GM20431 (cell line): ENCODE data around the gene LHFPL5.

Source experiments
- in situ Hi-C: fragments of 300-500 bp; cut with MseI, MboI; formaldehyde crosslinking; loops from one replicate; pipeline ENCODE4 v1.15.0; 2020; ENCODE audit warnings: low sequenced_read_pairs; ENCODE audit not compliant: unreplicated experiment

The LHFPL5 gene

DNA sequence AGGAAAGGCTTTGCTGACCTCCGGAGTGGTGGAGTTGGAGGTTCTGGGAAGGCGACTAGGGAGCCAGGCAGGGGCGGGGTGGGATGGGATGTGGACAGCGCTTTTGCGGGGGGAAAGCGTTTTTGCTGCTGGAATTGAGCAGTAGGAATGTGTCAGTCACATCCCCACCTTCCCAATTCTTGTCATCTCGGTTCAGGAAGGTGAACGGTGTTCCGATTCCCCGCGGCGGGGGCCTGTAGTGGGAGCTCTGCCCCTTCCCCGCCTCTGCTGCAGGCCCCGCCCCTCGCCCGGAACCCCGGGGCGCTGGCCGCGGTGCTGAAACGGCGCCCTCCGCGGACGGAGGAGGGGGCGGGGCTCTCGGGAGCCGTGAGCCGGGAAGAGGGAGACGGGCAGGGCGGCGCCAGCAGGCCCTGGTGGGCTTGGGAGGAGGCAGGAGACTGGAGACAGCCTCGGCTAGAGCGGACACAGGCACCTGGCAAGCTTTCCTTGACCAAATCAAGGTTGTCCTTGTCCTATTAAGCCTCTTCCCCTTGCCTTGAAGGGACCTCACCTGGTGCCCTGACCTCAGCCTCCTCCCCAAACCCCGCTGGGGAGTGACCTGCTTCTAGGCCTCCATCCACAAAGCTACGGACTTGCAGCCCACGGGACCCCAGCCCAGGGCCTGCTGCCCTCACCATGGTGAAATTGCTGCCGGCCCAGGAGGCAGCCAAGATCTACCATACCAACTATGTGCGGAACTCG, at the start of gene LHFPL5:
LHFPL5 (plus strand) TSS at position 357 of the 741 bp plus-strand sequence; CDS start at position 676, 319 bp downstream.
- in situ Hi-C loops: no loop called here

DNA sequence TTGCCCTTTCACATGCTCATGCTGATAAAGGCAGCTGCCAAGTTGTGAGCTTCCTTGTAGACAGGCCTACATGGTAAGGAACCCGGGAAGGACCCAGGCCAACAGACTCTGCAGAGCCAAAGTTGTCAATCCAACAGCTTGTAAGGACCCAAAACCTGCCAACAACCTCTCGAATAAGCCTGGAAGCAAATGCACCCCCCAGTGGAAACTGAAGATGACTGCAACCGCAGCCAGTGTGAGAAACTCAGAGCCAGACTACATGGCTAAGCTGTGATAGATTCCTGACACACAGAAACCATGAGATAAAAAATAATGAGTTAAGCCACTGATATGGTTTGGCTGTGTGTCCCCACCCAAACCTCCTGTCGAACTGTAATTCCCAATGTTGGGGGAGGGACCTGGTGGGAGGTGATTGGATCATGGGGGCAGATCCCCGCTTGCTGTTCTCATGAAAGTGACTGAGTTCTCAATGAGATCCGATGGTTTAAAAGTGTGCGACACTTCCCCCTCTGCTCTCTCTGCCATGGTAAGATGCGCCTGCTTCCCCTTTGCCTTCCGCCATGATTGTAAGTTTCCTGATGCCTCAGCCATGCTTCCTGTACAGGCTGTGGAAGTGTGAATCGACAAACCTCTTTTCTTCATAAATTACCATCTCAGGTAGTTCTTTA, 47.6 kb upstream of the LHFPL5 start:
- in situ Hi-C loops: no loop called here

DNA sequence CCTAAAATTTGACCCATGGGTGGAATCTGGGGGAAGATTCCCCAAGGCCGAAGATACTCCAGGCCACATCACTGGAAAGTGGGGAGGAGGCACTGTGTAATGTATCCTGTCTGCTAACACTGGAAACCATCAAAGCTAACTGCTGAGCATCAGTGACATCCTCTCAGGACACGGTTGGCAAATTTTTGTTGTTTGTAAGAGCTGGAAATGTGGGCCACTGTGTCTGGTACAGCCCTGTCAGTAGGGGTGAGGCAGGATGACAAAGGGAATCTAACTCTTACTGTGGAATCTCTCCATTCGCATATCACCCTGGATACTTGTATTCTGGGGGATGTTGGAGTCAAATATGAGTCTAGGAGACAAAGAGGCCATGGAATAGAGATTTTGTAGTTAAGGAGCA, 45.7 kb upstream of the LHFPL5 start:
- in situ Hi-C loops: no loop called here

DNA sequence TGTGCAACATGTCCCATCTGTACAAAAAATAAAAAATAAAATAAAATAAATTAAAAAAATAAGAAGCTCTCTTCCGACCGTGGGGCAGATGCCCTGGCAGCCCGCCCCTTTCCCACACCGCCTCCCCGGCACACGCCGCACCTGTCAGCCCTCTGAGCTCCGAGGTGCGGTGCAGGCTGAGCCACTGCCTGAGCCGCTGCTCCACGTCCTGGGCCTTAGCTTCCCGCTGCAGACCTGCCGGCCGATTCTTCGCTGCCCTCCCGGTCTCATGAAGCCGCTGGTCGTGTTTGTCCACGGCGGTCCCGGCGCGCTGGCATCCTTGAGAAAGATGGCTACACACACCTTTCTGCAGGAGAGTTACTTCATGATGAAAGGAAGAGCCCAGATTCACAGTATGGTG, 39.4 kb upstream of the LHFPL5 start:
- in situ Hi-C loops: no loop called here

DNA sequence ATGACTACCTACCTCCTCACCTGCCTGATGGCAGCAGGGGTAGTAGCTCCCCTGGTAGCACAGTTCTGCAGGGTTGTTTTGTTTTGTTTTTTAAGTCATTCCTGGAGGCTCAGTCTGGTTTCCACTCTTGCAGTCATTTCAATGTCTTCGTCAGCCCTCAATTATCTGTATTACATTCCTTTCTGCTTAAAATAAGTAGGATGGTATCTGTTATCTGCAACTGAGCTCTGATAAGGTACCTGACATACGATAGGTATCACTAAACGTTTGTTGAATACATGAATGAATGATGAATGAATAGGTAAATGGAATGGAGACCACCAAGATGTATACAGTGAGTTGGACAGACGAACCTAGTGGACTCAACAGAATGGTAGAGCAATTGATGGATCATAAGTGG, 35.9 kb upstream of the LHFPL5 start:
- in situ Hi-C loops: no loop called here

DNA sequence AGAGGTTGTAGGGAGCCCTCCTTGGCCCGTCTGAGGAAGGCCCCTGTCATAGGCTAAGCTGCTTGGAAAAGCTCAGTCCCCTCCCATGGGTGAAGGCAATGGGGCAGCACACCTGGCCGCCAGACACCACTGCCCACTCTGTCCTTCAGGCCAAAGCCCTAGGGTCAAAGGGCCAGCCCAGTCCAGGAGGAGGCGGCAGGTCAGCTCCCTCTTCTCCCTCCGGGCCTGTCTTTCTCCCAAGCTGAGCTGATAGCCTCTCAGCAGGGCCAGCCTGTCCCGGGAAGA, 33.9 kb upstream of the LHFPL5 start:
- in situ Hi-C loops: no loop called here

DNA sequence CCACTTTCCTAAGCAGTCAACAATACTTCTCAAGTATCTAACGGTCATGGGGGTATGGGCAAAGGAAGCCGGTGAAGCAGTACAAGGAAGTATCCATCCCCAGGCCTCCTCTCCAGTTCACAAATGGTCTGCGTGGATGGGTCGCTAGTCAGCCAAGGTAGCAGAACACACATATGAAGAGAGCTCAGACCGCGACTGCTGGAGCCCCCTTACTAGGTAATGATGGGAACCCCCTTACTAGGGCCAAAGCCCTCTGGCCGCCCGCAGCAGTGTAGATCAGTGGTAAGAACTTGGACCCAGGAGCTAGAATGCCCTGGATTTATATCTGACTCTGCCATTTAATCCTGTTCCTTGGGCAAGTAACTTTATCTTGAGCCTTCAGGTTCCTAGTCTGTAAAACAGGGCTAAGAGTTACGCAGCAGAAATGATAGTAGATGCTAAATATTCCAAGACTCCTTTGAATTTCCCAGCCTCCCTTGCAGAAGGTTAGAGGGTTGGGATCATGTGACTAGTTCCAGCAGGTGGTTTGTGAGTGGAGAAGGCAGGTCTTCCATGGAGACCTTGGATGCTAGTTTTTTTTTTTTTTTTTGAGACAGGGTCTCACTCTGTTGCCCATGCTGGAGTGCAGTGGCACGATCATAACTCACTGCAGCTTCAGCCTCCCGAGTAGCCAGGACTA, 30.9 kb upstream of the LHFPL5 start:
- in situ Hi-C loops: no loop called here

DNA sequence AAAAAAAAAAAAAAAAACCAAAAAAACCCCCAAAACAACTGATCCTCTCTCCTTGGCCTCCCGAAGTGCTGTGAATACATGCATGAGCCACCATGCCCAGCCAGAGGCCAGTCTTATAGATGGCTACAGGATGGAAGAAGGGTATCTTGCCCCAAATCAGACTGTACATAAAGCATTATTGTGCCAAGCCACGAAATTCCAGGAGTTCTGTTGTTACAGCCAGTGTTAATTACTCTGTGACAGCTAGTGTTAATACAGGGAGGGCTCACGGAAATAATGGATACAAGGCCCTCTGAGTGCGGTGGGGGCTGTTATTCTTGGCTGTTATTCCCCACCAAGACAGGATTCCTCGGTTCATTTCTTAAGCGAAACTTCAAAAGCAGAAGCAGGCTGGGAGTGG, 30.1 kb upstream of the LHFPL5 start:
- in situ Hi-C loops: no loop called here

DNA sequence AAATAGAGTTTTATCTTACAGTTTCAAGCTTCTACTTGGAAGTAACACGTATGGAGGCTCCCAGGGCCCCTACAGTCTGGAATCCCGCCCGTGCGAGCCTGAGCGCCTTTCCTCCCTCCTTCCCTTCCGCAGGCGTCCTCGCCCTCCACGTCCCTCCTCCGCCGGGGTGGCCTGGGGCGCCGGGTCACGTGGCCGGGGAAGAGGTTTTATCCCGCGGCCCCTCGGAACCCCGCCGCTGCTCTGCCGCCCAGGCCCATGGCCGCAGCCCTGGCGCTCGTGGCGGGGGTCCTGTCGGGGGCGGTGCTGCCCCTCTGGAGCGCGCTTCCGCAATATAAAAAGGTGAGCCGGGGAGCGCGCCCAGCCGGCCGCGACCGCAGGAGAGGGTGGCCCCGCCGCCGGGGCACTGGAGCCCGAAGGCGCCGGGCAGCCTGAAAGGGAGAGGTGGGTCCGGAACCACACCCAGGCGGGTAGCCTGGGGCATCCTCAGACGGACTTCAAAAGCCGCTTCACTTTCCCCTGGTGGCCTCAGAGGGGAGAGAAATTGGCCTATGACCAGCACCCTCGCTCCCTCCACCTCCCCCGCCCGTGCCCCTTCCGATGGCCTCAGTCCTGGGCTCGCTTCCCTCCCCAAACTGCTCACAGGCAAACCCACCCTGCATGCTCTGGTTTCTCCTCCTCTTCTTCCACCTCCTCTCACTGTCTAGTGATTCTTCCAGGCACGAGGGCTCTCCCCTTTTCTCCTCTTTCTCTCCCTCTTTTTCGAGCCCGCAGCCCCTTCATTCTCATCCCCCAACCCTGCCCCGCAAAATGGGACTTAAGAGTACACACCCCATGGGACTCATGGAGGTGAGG, 28.6 kb upstream of the LHFPL5 start, which contains the start of gene CLPSL2:
CLPSL2 (plus strand) TSS at position 235 of the 852 bp plus-strand sequence; CDS start at position 256, 21 bp downstream.
- in situ Hi-C loops: no loop called here

DNA sequence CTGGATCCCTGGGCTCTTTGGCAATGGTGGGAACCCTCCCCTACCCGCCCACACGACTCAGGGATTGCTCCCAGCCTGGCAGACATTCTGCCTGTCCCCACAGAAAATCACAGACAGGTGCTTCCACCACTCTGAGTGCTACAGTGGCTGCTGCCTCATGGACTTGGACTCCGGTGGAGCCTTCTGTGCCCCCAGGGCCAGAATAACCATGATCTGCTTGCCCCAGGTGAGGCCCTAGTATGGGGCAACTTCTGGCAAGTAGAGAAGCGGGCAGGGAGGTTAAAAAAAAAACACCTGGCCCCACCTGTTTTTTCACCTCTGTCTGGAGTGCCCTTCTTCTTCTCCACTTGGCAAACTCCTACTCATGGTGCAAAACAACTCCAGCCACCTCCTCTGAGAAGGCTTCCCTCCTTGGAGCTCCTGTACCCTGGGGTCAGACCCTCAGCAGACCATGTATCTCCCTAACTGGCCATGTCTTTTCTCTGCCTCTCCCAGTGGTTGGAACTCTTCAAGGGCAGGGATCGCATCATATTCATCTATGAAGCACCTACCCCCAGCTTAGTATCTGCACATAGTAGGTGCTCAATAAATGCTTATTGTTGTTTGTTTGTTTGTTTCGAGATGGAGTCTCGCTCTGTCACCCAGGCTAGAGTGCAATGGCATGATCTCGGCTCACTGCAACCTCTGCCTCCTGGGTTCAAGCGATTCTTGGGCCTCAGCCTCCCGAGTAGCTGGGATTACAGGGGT, 27.6 kb upstream of the LHFPL5 start:
- in situ Hi-C loops: no loop called here

DNA sequence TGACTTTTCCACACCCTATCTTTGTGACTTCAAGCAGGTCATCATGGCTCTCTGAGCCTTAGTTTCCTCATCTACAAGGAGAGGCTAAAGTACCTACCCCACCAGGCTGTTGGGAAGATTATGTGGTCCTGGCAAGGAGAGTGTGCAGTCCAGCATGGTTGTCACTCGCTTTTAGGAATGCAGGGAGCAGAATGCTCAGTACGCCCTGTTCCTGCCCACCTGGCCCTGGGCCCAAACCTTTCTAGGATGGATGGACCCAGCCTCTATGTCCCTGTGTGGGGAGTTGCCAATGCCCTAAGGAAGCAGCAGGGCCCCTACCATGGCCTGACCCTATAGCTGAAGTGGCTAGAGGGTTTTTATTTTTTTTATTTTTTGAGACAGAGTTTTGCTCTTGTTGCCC, 26.7 kb upstream of the LHFPL5 start:
- in situ Hi-C loops: no loop called here

DNA sequence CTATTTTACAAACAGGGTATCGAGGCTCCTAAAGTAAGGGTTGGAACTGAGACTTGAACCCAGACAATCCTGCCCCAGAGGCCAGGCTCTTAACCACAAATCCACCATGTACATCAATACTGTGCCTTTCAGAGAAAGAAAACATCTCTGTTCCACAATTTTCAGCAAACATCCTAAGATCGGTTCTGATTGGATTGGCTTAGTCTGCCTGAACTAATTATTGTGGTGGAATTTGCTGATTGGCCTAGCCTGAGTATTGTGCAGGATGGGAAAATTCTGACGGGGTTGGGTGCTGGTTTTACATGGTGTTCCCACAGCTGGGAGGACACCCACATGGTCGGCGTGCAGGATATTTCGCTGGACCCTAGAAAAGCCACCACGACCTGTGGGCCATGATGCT, 24.4 kb upstream of the LHFPL5 start, which contains the start of gene CLPSL1:
CLPSL1 (plus strand) TSS at position 301 of the 400 bp plus-strand sequence; CDS start at position 393, 92 bp downstream.
- in situ Hi-C loops: no loop called here

DNA sequence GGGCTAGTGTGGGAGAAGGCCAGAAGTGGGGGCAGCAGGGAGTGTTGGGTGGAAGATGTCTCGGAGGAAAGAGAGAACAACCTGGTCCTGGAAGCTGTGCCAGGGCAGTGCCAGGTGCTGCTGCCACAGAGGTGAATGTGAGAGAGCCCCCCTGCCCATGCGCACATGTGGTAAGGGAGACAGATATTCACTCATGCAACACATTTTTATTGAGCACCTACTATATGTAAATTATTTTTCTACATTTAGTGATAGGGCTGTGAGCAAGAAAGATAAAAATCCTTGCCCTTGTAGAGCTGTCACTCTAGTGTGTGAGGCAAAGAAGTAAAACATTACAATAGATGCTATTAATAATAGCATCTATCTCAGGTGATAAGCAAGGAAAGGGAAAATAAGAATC, 23.9 kb upstream of the LHFPL5 start:
- in situ Hi-C loops: no loop called here

DNA sequence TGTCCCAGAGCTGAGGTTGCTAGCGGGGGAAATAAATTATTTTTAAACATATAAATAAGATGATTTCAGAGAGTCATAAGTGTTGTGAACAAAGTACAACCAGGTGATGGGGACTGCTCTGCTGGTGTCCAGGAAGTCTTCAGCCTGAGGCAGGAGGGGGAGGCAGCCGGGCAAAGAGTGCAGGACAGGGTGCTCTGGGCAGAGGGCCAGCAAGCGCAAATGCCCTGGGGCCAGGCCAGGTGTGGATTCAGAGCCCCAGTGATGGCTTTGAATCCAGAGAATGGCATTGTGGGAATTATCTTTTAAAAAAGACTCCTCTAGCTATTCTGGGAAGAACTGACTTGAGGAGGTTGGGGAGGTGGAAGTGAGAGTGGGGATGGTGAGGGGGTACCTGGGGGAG, 22.7 kb upstream of the LHFPL5 start:
- in situ Hi-C loops: no loop called here

DNA sequence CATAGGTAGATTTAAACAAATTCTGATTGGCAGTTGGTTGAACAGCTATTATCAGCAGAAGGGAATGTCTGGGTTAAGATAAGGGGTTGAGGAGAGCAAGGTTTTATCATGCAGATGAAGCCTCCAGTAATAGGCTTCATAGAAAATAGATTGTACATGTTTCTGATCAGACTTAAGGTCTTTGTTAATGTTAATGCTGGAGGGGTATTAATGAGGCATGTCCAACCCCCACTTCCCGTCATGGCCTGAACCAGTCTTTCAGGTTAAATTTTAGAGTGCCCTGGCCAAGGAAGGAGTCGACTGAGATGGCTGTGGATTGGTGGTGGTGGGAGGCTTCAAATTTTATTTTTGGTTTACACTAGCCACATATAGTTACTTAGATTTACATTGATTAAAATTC, 21.0 kb upstream of the LHFPL5 start:
- in situ Hi-C loops: no loop called here

DNA sequence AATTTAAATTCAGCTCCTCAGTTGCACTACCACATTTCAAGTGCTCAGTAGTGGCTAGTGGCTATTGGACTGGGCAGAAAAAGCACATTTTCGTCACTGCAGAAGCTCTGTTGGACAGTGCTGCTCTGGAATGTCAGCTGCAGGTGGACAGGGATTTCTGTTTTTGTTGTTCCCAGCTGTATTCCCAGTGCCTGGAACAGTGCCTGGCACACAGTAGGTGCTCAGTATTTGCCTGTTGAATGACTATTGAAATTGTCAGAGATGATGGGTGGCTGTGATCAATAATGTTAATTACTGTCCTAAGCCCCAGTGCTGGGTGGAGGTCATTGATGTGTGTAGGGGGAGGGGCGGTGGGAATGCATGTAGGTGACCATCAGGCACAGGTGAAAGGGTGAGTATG, 18.9 kb upstream of the LHFPL5 start:
- in situ Hi-C loops: no loop called here

DNA sequence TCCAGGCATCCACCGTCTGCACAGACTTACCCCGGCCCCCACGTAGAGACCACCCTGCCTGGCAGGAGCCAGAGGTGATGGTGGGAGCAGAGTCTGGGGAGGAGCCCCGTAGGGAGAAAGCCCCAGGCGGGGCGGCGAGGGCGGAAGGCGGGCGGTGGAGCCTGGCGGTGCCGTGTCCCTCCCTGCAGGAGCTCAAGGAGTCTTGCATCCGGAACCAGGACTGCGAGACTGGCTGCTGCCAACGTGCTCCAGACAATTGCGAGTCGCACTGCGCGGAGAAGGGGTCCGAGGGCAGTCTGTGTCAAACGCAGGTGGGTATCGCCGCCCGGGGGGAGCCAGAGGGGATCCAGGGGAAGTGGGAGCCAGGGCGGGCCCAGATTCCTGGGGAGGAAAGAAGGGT, 18.3 kb upstream of the LHFPL5 start:
- in situ Hi-C loops: no loop called here

DNA sequence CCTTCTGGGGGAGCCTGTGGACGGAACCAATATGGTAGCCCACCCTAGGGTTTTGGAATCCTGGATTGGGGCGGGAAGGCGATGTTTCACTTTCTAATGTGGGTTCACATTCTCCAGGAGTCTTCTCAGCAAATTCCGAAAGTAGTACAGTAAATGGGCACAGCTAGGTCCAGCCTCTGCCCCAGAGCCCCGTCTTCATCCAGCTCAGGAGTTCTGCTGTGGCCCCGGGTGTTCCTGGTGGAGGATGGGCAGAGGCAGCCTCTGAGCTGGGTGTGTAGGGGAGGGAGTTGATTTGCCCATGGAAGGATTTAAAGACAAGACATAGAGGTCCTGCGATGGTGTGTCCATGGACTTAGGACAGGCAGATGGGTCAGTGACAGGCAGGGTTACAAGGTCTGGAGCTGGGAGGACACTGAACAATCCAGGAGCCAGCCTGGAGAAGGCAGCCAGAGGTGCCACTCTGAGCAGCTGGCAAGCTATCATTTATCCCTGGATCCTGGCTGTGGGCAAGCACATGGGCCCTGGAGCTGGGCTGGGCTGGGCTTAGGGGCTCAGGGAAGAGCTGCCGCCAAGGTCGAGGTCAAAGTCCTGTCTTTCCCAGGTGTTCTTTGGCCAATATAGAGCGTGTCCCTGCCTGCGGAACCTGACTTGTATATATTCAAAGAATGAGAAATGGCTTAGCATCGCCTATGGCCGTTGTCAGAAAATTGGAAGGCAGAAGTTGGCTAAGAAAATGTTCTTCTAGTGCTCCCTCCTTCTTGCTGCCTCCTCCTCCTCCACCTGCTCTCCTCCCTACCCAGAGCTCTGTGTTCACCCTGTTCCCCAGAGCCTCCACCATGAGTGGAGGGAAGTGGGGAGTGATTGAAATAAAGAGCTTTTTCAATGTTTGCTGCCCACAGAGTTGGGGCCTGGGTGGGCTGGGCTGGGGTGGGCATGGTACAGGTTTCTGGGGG, 17.6 kb upstream of the LHFPL5 start:
- in situ Hi-C loops: no loop called here
